ENCODE data around the gene FKBP15.

GRCh38 chr9:113246928-113247327 lies 25.9 kb upstream of the FKBP15 start:
- TF ChIP-seq, protein P1, sequence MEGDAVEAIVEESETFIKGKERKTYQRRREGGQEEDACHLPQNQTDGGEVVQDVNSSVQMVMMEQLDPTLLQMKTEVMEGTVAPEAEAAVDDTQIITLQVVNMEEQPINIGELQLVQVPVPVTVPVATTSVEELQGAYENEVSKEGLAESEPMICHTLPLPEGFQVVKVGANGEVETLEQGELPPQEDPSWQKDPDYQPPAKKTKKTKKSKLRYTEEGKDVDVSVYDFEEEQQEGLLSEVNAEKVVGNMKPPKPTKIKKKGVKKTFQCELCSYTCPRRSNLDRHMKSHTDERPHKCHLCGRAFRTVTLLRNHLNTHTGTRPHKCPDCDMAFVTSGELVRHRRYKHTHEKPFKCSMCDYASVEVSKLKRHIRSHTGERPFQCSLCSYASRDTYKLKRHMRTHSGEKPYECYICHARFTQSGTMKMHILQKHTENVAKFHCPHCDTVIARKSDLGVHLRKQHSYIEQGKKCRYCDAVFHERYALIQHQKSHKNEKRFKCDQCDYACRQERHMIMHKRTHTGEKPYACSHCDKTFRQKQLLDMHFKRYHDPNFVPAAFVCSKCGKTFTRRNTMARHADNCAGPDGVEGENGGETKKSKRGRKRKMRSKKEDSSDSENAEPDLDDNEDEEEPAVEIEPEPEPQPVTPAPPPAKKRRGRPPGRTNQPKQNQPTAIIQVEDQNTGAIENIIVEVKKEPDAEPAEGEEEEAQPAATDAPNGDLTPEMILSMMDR (IDR thresholded peaks at IDR 0.05): no peak
- TF ChIP-seq POLR2AphosphoS5 (IDR thresholded peaks at IDR 0.05): no peak
- TF ChIP-seq POLR2A (IDR thresholded peaks at IDR 0.05): no peak
